HG03097 (cell line): ENCODE data around the gene IL23R.
"Not testable (repeated sequence)": the region's sequence is repeated elsewhere in the genome, so short reads cannot be mapped to it uniquely, and the experiment has no call there.

Experiments
- ATAC-seq: cut with Tn5 transposase; IDR thresholded peaks from one replicate; pipeline ENCODE4 v1.9.1; 2021; ENCODE audit not compliant: unreplicated experiment, low FRiP score

Gene IL23R

GRCh38 chr1:67147973-67148372, 18.3 kb upstream of the IL23R start:
- ATAC-seq: not testable (repeated sequence)

DNA sequence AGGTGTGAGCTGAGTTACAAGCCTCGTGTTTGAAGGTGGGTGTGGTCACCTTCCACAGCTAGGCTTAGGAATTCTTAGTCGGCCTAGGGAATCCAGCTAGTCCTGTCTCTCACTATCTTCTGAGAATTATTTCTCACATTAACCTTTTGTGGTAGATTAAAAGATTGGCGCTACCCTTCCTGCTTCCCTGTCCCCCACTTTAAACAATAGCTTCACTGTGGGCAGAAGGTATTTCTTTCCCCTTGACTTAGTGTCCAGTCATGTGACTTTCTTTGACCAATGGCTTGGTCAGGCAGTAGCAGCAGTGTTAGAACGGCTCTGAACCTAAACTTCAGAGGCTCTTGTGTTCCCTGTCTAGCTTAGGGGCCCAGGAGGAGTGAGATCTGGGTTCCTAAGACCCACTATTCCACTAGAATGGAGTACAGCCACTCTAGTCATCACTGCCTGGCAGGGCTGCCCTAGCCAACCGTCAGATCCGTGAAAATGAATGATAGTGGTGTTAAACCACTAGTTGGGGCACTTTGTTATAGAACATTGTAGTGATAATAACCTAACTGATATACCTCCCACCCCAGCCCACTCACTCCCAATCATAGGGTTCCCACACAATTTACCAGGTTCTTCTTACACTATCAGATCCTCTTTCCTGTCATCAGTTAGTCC, 17.6 kb upstream of the IL23R start:
- peak; percentile 26 for ATAC-seq

GRCh38 chr1:67149179-67149770, 17.0 kb upstream of the IL23R start:
- ATAC-seq: peak; percentile 77

GRCh38 chr1:67150931-67151330, 15.3 kb upstream of the IL23R start:
- ATAC-seq: no peak

DNA sequence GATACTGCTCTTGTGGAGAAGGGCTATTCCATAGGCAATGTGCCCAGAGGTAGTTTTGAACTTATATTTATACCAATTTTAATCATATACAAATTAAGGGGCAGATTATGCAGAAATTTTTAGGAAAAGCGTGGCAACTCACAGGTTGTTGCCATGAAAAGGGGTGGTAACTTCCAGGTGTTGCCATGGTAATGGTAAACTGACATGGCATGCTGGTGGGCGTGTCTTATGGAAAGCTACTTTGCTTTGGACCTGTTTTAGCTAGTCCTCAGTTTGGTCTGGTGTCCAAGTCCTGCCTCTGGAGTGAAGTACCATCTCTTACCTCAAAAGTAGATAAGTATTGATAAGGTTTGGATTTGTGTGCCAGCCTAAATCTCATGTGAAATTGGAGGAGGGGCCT, 7.9 kb upstream of the IL23R start:
- ATAC-seq: no peak

DNA sequence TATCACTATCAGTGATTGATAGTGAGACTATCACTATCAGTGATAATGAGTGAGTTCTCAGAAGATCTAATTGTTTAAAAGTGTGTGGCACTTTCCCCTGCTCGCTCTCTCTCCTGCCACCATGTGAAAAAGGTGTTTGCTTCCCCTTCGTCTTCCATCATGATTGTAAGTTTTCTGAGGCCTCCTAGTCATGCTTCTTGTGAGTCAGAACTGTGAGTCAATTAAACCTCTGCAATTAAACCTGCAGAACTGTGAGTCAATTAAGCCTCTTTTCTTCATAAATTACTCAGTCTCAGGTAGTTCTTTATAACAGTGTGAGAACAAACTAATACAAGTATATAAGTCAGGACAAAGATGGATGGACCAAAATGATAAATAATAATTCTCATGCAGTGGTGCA, 7.0 kb upstream of the IL23R start:
- ATAC-seq: no peak

GRCh38 chr1:67162954-67163353, 3.3 kb upstream of the IL23R start:
- no peak for ATAC-seq

GRCh38 chr1:67165468-67166041, 699 bp upstream of the IL23R start:
- ATAC-seq: no peak

DNA sequence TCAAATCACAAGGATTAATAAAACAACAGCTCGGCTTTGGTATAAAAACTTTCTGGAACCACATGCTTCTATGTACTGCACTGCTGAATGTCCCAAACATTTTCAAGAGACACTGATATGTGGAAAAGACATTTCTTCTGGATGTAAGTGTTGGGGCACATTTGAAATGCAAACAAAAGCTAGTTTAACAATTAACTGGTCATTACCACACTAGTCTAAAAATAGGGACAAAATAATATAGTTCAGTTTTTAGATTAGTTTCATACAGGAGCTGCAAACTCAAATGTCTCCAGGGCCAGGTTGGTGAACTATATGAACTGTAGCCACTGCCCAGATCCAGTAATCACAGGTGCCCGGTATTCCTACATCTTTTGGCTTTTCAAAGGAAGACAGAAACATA, 3.2 kb downstream of the IL23R start:
- peak; percentile 36 for ATAC-seq

GRCh38 chr1:67169932-67170331, 3.7 kb downstream of the IL23R start:
- no peak for ATAC-seq

- ATAC-seq: no peak
Observed at GRCh38 chr1:67170751-67171573, 4.7 kb downstream of the IL23R start.

DNA sequence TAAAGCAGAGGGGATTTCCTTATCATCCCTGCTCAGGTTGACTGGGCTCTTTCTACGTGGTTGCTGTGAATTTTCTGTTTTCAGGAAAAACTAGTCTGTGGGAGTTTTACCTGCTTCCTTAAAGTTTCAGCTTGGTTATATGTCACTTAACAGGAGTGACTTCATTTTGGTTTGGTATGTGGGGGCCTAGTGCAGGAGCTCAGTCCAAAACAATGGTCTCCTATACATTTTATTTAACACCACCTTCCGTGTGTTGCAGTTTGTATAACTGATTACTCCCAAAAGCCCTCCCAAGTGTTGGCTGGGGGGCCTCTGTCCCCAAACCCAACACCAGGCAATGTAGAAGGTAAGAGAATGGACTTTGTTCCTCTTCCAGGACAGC, 5.3 kb downstream of the IL23R start:
- ATAC-seq: no peak

DNA sequence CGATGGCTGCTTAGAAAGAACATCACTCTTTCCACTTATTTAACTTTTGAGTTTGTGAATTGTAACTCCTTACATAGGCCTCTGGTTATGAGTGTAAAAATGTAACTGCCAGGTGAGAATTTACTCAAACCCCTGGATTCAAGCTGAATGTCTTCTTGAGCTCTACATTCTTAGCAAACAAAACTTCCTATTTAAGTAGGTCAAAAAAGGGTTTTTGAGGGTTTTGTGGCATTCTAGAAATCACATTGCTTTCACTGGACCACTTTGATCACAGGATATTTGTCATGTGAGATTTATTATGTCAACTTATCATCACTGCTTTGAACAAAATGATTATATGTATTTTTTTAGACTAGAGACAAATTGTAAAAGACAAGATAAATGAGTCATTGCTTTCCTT, 5.7 kb downstream of the IL23R start:
- no peak for ATAC-seq

GRCh38 chr1:67173988-67174387, 7.7 kb downstream of the IL23R start:
- no peak for ATAC-seq

GRCh38 chr1:67174716-67175284, 8.5 kb downstream of the IL23R start:
- no peak for ATAC-seq

GRCh38 chr1:67175530-67176087, 9.4 kb downstream of the IL23R start:
- no peak for ATAC-seq

GRCh38 chr1:67184838-67185421, 18.7 kb downstream of the IL23R start:
- no peak for ATAC-seq

GRCh38 chr1:67188137-67188536, 21.9 kb downstream of the IL23R start:
- no peak for ATAC-seq

DNA sequence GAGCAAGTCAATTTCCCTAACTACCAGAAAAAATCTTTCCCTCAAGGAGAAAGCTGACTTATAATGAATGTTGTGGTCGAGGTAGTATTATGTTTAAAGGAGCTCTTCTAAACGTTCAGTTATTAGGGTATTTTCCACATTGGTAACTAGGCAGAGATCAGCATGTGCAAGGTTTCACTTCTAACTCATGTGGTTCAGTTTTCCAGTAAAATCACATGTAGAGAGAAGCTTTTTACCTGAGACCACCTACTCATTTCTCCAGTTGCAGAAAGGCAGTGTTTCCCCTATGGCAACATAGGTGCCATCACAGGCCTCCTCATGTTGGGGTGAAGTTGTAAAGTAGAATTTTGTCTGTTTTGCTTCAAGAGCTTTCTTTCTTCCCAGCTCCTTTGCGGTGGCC, 23.7 kb downstream of the IL23R start:
- ATAC-seq: no peak

GRCh38 chr1:67190410-67190809, 24.2 kb downstream of the IL23R start:
- no peak for ATAC-seq
